GM12865 (cell line): Measurements from ENCODE around the gene KIF1C.

Experiments
- DNase-seq: peaks from one replicate; pipeline ENCODE4 v3.0.0; 2010; ENCODE audit warnings: low read depth
- H3K4me3 ChIP-seq: 2 replicates; pipeline ENCODE4 v1.5.1; 2011; ENCODE audit warnings: mild to moderate bottlenecking, low read depth, low read length, control low read depth
- TF ChIP-seq, protein P1 (sequence below): IDR thresholded peaks from 2 replicates; pipeline ENCODE4 v1.5.1; 2011; ENCODE audit warnings: low read length, control low read depth, low read depth, inconsistent platforms; ENCODE audit not compliant: insufficient read depth; ENCODE audit errors: missing control alignments

The KIF1C gene

DNA sequence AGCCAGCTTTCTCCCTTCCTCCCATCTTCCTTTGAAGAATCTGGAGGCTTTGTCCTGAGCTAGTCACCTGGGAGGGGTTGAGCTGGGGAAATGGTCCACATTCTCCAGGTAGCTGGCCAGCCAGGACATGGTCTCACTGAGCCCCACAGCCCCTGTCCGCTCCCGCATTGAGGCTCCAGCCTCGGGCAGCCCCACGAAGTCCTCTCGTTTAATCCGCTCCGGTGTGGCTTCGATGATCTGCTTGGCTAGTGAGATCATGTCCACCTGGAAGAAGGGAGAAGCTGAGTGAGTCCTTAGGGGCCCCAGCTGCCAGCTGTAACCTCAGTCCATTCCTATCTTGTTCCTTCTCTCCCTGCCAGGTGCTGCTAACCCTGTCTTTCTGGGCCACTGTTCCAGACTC, 27.5 kb upstream of the KIF1C start:
- no peak overlapping the region for H3K4me3 ChIP-seq
- TF ChIP-seq, protein P1, sequence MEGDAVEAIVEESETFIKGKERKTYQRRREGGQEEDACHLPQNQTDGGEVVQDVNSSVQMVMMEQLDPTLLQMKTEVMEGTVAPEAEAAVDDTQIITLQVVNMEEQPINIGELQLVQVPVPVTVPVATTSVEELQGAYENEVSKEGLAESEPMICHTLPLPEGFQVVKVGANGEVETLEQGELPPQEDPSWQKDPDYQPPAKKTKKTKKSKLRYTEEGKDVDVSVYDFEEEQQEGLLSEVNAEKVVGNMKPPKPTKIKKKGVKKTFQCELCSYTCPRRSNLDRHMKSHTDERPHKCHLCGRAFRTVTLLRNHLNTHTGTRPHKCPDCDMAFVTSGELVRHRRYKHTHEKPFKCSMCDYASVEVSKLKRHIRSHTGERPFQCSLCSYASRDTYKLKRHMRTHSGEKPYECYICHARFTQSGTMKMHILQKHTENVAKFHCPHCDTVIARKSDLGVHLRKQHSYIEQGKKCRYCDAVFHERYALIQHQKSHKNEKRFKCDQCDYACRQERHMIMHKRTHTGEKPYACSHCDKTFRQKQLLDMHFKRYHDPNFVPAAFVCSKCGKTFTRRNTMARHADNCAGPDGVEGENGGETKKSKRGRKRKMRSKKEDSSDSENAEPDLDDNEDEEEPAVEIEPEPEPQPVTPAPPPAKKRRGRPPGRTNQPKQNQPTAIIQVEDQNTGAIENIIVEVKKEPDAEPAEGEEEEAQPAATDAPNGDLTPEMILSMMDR, result no peak
- DNase-seq, result no peak

DNA sequence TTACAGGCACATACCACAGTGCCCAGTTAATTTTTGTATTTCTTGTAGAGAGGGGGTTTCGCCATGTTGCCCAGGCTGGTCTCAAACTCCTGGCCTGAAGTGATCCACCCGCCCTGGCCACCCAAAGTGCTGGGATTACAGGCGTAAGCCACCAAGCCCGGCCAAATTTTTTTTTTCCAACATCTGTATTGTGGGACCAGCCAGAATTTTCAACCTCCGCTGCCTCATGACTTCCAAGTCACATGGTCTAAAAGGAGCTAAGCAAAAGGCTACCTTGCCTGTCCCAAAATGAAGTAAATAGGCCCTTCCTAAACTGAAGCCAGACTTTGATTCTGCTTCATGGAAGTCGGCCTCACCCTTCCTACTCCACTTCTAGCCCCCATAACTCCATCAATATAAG, 25.9 kb upstream of the KIF1C start:
- no peak for DNase-seq
- H3K4me3 ChIP-seq, result no peak overlapping the region
- TF ChIP-seq, protein P1, result no peak

DNA sequence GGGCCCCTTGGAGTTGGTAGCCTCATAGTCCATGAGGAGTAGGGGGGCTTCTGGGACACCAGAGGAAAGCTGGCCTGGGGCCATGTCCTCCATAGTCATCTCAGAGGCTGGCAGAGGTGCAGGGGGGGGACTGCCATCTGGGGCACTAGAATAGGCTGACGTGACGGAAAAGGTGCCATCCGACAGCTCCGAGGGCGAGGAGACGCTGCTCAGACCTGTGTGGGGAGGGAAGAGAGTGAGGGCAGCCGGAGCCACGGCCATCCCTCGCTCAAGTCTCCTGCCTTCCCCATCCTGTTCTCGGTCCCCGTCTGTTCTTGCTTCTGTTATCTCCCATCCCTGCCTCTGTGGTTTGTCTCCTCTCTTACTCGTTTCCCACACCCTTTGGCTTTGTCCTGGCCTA, 25.4 kb upstream of the KIF1C start:
- H3K4me3 ChIP-seq, result no peak overlapping the region
- TF ChIP-seq, protein P1, result no peak
- no peak for DNase-seq

DNA sequence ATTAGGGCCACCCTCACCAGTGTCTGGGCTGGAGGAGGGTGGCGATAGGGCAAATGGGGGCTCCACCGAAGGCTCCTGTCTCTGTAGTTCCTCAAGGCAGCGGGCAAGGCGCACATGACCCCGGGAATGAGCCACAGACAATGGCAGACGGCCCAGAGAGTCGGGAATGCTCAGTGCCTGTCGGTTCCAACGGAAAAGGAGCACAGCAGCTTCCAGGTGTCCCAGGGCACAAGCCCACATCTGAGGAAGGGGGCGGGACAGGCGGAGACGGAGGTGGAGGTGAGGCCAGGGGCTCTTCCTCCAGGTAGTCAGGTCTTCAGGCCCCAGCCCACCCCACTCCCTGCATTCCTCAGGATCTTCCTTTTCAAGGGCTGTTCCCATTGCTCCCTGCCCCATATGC, 25.0 kb upstream of the KIF1C start:
- H3K4me3 ChIP-seq, result no peak overlapping the region
- no peak for DNase-seq
- TF ChIP-seq, protein P1, result no peak

DNA sequence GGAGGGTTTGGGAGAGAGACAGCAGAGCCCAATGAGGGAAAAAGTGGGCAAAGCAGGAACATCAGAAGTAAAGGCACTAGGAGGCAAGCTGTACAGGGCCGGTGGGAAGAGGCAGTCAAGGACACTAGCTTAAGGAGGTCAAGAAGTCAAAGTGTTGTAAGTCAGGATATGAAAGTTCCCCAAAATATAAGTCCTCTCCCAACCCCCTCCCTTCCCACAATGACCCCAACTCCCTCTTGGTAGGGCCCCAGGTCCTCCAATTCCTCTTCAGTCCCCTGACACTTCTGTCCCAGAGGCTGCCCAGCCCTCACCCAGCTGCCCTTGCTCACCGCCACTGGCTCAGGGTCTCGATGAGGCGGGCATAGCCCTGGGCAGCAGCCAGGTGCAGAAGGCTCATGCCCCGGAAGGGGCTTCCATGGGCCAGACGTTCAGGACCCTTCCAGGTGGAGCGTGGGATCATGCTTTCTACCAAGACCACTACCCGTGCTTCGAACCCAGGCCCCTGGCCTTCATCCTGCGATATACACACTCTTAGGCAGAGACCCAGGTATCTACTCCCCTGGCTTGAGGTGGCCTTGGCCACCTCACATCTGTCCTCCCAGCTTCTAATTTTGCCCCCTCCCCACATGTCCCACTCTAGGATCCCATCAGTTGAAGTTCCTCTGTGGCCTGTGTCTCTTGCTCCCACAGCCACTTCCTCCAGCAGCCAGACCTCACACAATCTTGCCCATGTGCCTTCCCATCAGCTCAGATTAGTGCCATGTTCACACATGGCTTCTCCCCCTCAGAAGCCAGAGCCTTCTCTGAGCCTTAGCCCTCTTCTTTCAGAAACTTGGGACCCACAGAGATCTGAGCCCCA, 24.3 kb upstream of the KIF1C start:
- no peak for DNase-seq
- H3K4me3 ChIP-seq, result no peak overlapping the region
- TF ChIP-seq, protein P1, result no peak

DNA sequence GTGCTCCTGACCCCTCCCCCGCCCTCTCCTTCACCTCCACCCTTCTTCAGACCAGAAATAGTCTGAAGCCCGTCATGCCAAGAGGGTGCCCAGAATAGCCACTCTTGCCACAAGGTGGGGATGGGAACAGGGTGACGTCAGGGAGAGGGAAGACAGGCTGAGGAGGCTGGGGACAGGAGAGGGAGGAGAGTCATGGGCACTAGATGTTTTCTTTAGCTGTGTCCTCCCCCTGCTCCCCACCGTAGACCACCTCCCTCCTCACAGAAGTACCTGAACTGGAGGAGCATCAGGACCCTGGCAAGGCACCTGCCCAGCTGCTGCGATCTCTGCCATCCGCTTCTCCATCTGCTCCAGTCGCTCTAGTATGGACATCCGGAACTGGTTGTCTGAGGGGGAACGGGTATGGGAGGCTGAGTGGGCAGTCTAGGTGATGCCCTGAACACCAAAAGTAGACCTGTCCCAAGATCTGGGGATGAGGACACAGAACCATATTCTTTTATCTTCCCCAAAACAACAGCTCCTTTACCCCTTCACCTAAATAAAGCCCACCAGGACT, 23.6 kb upstream of the KIF1C start:
- H3K4me3 ChIP-seq, result no peak overlapping the region
- no peak for DNase-seq
- TF ChIP-seq, protein P1, result no peak
